ENCODE data around the gene COG8. TPM values are rescaled to one million over a fixed set of nuclear protein-coding genes. Genes with fewer than 3 reads are reported as not detected.

COG8 gene
- total and polyA plus RNA-seq, 2 donors (not counting 3 experiments of a cell fraction or from before 2014, with no cell fraction given): 29.0 to 31.6 TPM

DNA sequence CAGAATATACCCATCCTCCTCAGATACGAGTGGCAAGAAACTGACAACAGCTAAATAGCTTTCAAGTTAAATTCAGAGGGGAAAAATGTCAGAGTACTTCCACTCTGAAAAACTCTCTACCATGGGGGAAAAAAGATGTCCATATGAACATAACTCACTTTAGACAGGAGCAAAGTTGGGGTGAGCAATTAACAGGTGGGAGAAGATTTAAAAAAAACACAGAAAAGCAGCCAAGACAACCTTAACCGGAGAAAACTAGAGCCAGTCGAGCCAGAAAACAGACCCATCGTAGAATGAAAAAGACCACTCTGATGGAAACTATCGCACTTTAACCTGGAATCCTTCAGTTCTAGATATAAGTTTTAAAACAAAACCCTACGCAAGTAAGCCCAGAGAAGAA lies 45.6 kb upstream of the COG8 start:
- no peak for FAIRE-seq
- Histone ChIP-seq H3K27ac (ENCODE audit: insufficient read depth, low read depth, low read length) (peak overlapping the region; percentile 88), H3K4me3 (replicated peaks in 1 of 3; ENCODE audit: insufficient read depth in 1 of 3, low read depth in 1 of 3, low read length in 3 of 3) (peak overlapping the region; percentile 93 to 98 (median 96)), H3K9ac (replicated peaks; ENCODE audit: extremely low read depth, insufficient read depth, low read length) (peak overlapping the region; percentile 97), H2AFZ (ENCODE audit: low read depth, low read length) (peak overlapping the region; percentile 1), H3K27me3 (ENCODE audit: control insufficient read depth in 2 of 2, insufficient read depth in 2 of 2, low read length in 2 of 2) (no peaks in the 10 kb centered on the region), H3K9me1 (replicated peaks; ENCODE audit: control insufficient read depth, extremely low read depth, insufficient read depth, low read length) (no peaks in the 10 kb centered on the region), H3K79me2 (ENCODE audit: control insufficient read depth, insufficient read depth, low read length) (peaks cover 33% of the 10 kb centered on the region), H3K36me3 (ENCODE audit: control insufficient read depth in 2 of 2, extremely low read depth in 1 of 2, insufficient read depth in 2 of 2, low read length in 2 of 2) (peaks cover 4 to 9% of the 10 kb centered on the region in 2 experiments), H3K9me3 (replicated peaks; ENCODE audit: control insufficient read depth, insufficient read depth, low read length) (no peaks in the 10 kb centered on the region), H3K4me1 (ENCODE audit: control insufficient read depth, extremely low read depth, insufficient read depth, low read length) (peaks cover 25% of the 10 kb centered on the region), H3K4me2 (ENCODE audit: insufficient read depth, low read length) (peak overlapping the region; percentile 79), H4K20me1 (replicated peaks; ENCODE audit: control insufficient read depth, extremely low read depth, insufficient read depth, low read length) (no peaks in the 10 kb centered on the region)
- ChIA-PET CTCF (interaction anchor here (0.8 to 4.5 kb wide), 2 partner anchors 11 to 538 kb away, joined by 6 to 23 read pairs; no protein-coding TSS in a partner anchor), POLR2A (interaction anchor here (0.5 kb wide), 1 partner anchor 41 kb away, joined by 3 read pairs; no protein-coding TSS in a partner anchor)
- TF ChIP-seq JUN (IDR thresholded peaks at IDR 0.05; ENCODE audit: borderline replicate concordance, insufficient read depth, insufficient read length, low read depth) (no peak), GATA2 (IDR thresholded peaks at IDR 0.05; ENCODE audit: insufficient read depth, insufficient read length, low read depth, low read length) (no peak), POLR2A (IDR thresholded peaks at IDR 0.05; ENCODE audit: low read depth, low read length) (no peak), FOS (IDR thresholded peaks at IDR 0.05; ENCODE audit: borderline replicate concordance, insufficient read depth, low read length) (no peak), MYC (IDR thresholded peaks at IDR 0.05; ENCODE audit: low read depth, low read length) (no peak), POLR2AphosphoS5 (IDR thresholded peaks at IDR 0.05; ENCODE audit: insufficient read depth, low read depth, low read length) (no peak), EZH2 (IDR thresholded peaks at IDR 0.05; ENCODE audit: borderline replicate concordance, low read depth, low read length, severe bottlenecking) (no peak)
- TF ChIP-seq, protein P1, sequence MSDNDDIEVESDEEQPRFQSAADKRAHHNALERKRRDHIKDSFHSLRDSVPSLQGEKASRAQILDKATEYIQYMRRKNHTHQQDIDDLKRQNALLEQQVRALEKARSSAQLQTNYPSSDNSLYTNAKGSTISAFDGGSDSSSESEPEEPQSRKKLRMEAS (IDR thresholded peaks at IDR 0.05; ENCODE audit: insufficient read depth, insufficient read length): no peak
- TF ChIP-seq, protein P2, sequence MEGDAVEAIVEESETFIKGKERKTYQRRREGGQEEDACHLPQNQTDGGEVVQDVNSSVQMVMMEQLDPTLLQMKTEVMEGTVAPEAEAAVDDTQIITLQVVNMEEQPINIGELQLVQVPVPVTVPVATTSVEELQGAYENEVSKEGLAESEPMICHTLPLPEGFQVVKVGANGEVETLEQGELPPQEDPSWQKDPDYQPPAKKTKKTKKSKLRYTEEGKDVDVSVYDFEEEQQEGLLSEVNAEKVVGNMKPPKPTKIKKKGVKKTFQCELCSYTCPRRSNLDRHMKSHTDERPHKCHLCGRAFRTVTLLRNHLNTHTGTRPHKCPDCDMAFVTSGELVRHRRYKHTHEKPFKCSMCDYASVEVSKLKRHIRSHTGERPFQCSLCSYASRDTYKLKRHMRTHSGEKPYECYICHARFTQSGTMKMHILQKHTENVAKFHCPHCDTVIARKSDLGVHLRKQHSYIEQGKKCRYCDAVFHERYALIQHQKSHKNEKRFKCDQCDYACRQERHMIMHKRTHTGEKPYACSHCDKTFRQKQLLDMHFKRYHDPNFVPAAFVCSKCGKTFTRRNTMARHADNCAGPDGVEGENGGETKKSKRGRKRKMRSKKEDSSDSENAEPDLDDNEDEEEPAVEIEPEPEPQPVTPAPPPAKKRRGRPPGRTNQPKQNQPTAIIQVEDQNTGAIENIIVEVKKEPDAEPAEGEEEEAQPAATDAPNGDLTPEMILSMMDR (IDR thresholded peaks at IDR 0.05; ENCODE audit: extremely low read depth in 1 of 2, insufficient read depth in 1 of 2, low read depth in 1 of 2, low read length in 2 of 2): no peak
- TSS peak; percentile 46 for BruUV-seq (replicated peaks)
- dilution Hi-C loops (cut with MboI; ENCODE audit: extremely low pct_ligation_motif_present, low sequenced_read_pairs) (no loop called here), intact Hi-C loops (cut with micrococcal nuclease) (loop anchor here (1.0 kb wide), 1 partner anchor 46 kb away; the partner anchor contains the start of genes COG8 and NIP7)
- DNase-seq (ENCODE audit: low read depth, low spot score): no peak

Data from endothelial cell of umbilical vein (primary cell).